ENCODE measurements around the gene EHMT1. TPM values are rescaled to one million over a fixed set of nuclear protein-coding genes. Genes with fewer than 3 reads are reported as not detected.

EHMT1 gene
- polyA plus RNA-seq, 1 of the 3 experiments (the other 2 are of a cell fraction), result 39.5 TPM

- Histone ChIP-seq H3K27me3 (ENCODE audit: insufficient read depth) (no peaks in the 10 kb centered on the region), H3K4me2 (no peak overlapping the region), H3K79me2 (ENCODE audit: insufficient read depth) (no peaks in the 10 kb centered on the region; the same call in 1 of the 2 replicates), H3K9me2 (no peaks in the 10 kb centered on the region), H3K9ac (no peak overlapping the region), H4K20me1 (ENCODE audit: insufficient read depth) (no peaks in the 10 kb centered on the region), H3K36me3 (replicated peaks in 1 of 2; ENCODE audit: control insufficient read depth in 1 of 2, insufficient read depth in 2 of 2, low read length in 1 of 2) (peaks cover 23 to 61% of the 10 kb centered on the region in 2 experiments), H3K4me3 (ENCODE audit: low read depth in 2 of 2, low read length in 1 of 2) (no peak overlapping the region; a peak in 1 of 4 replicates), H3K27ac (ENCODE audit: low read depth in 2 of 2, low read length in 1 of 2) (no peak overlapping the region), H3K9me3 (no peaks in the 10 kb centered on the region), H2AFZ (ENCODE audit: low read depth) (no peak overlapping the region), H3K4me1 (ENCODE audit: control insufficient read depth in 1 of 2, insufficient read depth in 2 of 2, low read depth in 1 of 2, low read length in 1 of 2) (no peaks in the 10 kb centered on the region), H3F3A (replicated peaks; ENCODE audit: insufficient read depth) (no peaks in the 10 kb centered on the region)
- DNase-seq, result no peak
- ChIA-PET CTCF (interaction anchor here (1.1 kb wide), 1 partner anchor 10 kb away, joined by 3 read pairs; no protein-coding TSS in a partner anchor), POLR2A (no interaction called here)
- TF ChIP-seq GABPA (IDR thresholded peaks at IDR 0.05; ENCODE audit: low read depth) (no peak), PBX3 (IDR thresholded peaks at IDR 0.05) (no peak), JUND (IDR thresholded peaks at IDR 0.05) (no peak), TAF1 (IDR thresholded peaks at IDR 0.05; ENCODE audit: borderline replicate concordance, low read depth, low read length) (no peak), USF1 (IDR thresholded peaks at IDR 0.05; ENCODE audit: borderline replicate concordance, low read depth) (no peak), EP300 (IDR thresholded peaks at IDR 0.05; ENCODE audit: borderline replicate concordance in 1 of 2, low read depth in 1 of 2, low read length in 1 of 2) (no peak), GATA2 (CRISPR knock-in tag; IDR thresholded peaks at IDR 0.05) (no peak), SIN3A (IDR thresholded peaks at IDR 0.05; ENCODE audit: borderline replicate concordance, low read depth, low read length) (no peak), EZH2phosphoT487 (IDR thresholded peaks at IDR 0.05; ENCODE audit: borderline replicate concordance, low read depth) (no peak), TCF12 (IDR thresholded peaks at IDR 0.05) (no peak), IRF3 (IDR thresholded peaks at IDR 0.05; ENCODE audit: low read depth, low read length) (no peak), POLR2AphosphoS5 (IDR thresholded peaks at IDR 0.05; ENCODE audit: low read depth, low read length) (no peak), RFX5 (IDR thresholded peaks at IDR 0.05; ENCODE audit: low read length) (no peak)
- 89% methylated on average over 20 of the region's 23 CpGs for WGBS (ENCODE audit: low lambda C conversion rate)
Measured at GRCh38 chr9:137818286-137818685, 199.5 kb downstream of the EHMT1 start.

GRCh38 chr9:137820161-137820855, 201.5 kb downstream of the EHMT1 start:
- H2AFZ ChIP-seq (ENCODE audit: low read depth), result no peak overlapping the region
- peaks cover 38 to 60% of the 10 kb centered on the region in 2 experiments for H3K36me3 ChIP-seq (replicated peaks in 1 of 2; ENCODE audit: control insufficient read depth in 1 of 2, insufficient read depth in 2 of 2, low read length in 1 of 2)
- H3K9ac ChIP-seq, result no peak overlapping the region
- H3K27me3 ChIP-seq (ENCODE audit: insufficient read depth), result no peaks in the 10 kb centered on the region
- no peak overlapping the region for H3K4me3 ChIP-seq (ENCODE audit: low read depth in 2 of 2, low read length in 1 of 2)
- H3K9me3 ChIP-seq, result no peaks in the 10 kb centered on the region
- H3K9me2 ChIP-seq, result no peaks in the 10 kb centered on the region
- 92% methylated on average over 7 of the region's 11 CpGs for WGBS (ENCODE audit: low lambda C conversion rate)
- CTCF ChIA-PET, result interaction anchor here (0.7 to 1.7 kb wide), 3 partner anchors 9 to 17 kb away, joined by 3 to 5 read pairs (median 3); no protein-coding TSS in a partner anchor
- H3K79me2 ChIP-seq (ENCODE audit: insufficient read depth), result peaks cover 4% of the 10 kb centered on the region; the same call in 1 of the 2 replicates
- H3K4me2 ChIP-seq, result no peak overlapping the region
- no peak overlapping the region for H3K27ac ChIP-seq (ENCODE audit: low read depth in 2 of 2, low read length in 1 of 2)
- H3K4me1 ChIP-seq (ENCODE audit: control insufficient read depth in 1 of 2, insufficient read depth in 2 of 2, low read depth in 1 of 2, low read length in 1 of 2), result no peaks in the 10 kb centered on the region
- POLR2A ChIA-PET, result no interaction called here
- H4K20me1 ChIP-seq (ENCODE audit: insufficient read depth), result no peaks in the 10 kb centered on the region
- DNase-seq, result no peak
- H3F3A ChIP-seq (replicated peaks; ENCODE audit: insufficient read depth), result no peaks in the 10 kb centered on the region
- TF ChIP-seq GATA2 (CRISPR knock-in tag; IDR thresholded peaks at IDR 0.05) (no peak), EZH2phosphoT487 (IDR thresholded peaks at IDR 0.05; ENCODE audit: borderline replicate concordance, low read depth) (no peak), FOSL2 (IDR thresholded peaks at IDR 0.05; ENCODE audit: borderline replicate concordance, low read depth) (no peak), TEAD4 (IDR thresholded peaks at IDR 0.05; ENCODE audit: borderline replicate concordance, insufficient read depth) (no peak), JUND (IDR thresholded peaks at IDR 0.05) (no peak), FOXJ3 (CRISPR knock-in tag; IDR thresholded peaks at IDR 0.05) (no peak), MAX (IDR thresholded peaks at IDR 0.05; ENCODE audit: low read depth) (no peak), ZBTB33 (IDR thresholded peaks at IDR 0.05; ENCODE audit: borderline replicate concordance, low read depth) (no peak), RCOR1 (IDR thresholded peaks at IDR 0.05; ENCODE audit: low read length) (no peak), USF2 (IDR thresholded peaks at IDR 0.05; ENCODE audit: borderline replicate concordance, low read depth, low read length) (no peak)
